ENCODE results near the gene MCM3AP. TPM values are rescaled to one million over a fixed set of nuclear protein-coding genes. Genes with fewer than 3 reads are reported as not detected.
A peak's percentile ranks its signal among the peaks of the same experiment; 100 is the strongest.

The MCM3AP gene
- total RNA-seq, 2 donors from 2014 or later, result 60.2 to 62.4 TPM

- intact Hi-C loops (cut with DNase I), result loop anchor here (10.0 kb wide), 2 partner anchors 111 to 341 kb away; no protein-coding TSS in a partner anchor
- peak; percentile 97 for DNase-seq (ENCODE audit: low spot score)
Measured at GRCh38 chr21:46285761-46286647, 593 bp upstream of the MCM3AP start, which contains the start of gene YBEY. TSS of gene YBEY (plus strand) at chr21:46286342. CDS start at chr21:46286914, 572 bp downstream.

DNA sequence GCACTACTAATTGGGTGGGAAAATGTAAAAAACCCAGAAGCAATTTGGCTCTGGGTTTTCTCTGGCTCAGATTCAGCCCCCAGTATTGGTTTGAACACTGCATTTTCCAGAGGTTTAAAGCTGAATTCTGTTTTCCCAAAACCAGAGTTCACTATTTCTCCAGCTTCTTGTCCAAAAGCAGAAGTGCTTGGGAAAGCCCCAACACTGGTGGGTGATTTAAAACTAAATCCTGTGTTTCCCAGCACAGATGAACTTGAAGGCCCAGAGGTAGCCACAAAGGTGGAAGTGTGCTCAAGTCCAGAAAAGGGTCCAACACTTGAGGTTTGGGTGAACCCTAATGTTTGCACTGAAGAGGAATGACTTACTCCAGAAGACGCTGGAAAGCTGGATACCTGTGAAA lies 678 bp downstream of the MCM3AP start:
- intact Hi-C loops (cut with DNase I), result loop anchor here (10.0 kb wide), 2 partner anchors 110 to 340 kb away; no protein-coding TSS in a partner anchor
- DNase-seq (ENCODE audit: low spot score), result no peak

DNA sequence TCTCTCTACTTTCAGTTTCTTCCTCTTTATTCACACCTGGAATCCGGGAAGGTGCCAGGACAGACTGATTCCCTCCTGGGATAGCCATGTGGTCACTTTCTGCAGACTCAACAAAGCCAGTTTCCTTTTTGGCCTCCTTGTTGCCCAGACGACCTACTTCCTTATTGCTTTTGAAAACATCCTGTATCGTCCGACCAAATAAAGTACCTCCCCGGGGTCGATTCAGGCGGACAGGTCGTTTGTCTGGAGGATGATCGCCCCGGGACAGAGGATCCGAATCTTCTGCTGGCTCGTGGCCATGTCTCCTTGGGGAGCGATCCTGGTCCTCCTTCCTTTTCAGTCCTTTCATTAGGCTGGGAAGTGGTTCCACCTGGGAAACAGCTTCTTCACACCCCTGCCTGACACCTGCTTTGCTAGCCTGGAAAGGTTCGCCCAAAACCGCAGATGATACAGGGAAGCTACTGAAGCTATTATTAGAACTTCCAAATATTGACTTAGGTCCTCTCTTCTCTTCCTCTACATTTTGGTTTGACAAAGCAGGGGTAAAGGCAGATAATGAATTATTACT lies 1.2 kb downstream of the MCM3AP start:
- no peak for DNase-seq (ENCODE audit: low spot score)
- intact Hi-C loops (cut with DNase I), result loop anchor here (10.0 kb wide), 2 partner anchors 109 to 339 kb away; no protein-coding TSS in a partner anchor

- intact Hi-C loops (cut with DNase I), result no loop called here
- no peak for DNase-seq (ENCODE audit: low spot score)
Measured at GRCh38 chr21:46274797-46275390, 10.5 kb downstream of the MCM3AP start.

- no peak for DNase-seq (ENCODE audit: low spot score)
- intact Hi-C loops (cut with DNase I), result no loop called here
Measured at GRCh38 chr21:46273341-46273740, 12.1 kb downstream of the MCM3AP start.

GRCh38 chr21:46269466-46269865 lies 15.9 kb downstream of the MCM3AP start:
- intact Hi-C loops (cut with DNase I), result no loop called here
- DNase-seq (ENCODE audit: low spot score), result no peak

DNA sequence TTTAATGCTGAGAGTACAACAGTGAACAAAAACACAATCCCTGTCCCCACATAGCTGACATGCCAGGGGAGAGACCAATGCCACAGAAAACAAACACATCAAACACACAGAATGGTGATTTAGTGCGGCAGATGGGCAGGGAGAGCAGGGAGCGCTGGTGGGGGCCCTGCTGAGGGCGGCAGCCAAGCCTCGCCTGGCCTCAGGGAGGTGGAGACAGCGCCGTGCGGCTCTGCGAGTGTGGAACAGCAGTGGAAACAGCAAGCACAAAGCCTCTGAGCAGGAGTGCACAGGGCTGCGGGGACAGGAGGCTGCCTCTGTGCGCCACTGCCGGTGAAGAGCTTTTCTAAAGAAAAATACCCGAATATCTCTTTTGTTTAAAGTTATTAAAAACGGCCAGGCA lies 17.0 kb downstream of the MCM3AP start:
- intact Hi-C loops (cut with DNase I), result no loop called here

DNA sequence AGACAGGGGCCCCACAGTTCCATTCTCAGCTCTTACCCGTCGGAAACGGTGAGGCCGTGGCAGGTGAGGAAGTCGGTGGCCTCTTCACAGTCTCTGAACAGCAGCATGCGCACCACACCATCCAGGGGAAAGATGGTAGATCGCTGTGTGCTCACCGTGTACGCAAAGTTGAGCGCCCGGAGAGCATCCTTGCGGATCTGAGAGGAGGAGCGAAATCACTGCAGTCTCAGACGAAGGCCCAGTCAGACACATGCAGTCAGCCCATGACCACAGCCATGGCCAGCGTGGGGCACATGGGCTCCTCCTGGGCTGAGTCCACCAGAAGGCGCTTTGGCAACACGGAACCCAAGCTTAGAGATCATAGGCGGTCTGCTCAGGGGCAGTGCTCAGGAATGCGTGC lies 18.5 kb downstream of the MCM3AP start:
- intact Hi-C loops (cut with DNase I), result no loop called here
- DNase-seq (ENCODE audit: low spot score), result no peak

More for the DNA sequence above, 17.0 kb downstream of the MCM3AP start:
- DNase-seq (ENCODE audit: low spot score), result no peak

DNA sequence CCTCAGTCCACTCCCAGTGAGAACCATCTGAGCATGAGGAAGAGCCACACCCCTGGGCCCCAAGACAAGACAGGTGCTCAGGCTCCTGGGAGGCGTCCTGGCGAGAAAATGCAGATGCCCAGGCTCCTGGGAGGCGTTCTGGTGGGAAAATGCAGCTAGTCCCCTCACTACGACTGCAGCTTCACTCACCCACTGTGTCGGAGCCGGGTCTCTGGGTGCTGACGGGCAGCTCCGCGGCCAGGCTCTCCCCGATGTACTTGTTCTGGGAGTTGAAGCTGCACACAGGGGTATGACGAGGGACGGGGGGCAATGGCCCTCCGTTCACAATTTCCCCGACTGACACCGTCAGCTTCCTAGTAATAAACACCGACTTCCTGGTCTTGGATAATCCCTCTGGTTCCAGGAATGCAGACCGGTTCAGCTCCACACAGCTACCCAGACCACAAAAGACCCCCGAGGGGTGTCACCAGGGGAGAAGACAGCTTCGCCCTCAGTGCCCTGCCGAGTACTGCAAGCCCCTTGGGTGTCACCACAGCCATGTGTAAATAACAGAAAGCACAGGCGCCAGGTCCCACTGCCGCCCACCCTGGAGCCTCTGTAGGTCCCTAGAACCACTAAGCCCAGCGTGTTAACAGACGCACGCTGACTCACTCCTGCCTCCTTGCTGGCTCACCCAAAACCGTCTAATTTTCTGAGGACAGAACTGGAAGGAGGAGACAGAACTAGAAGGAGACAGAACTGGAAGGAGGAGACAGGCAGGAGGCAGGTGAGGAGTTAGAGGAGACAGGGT lies 19.5 kb downstream of the MCM3AP start:
- intact Hi-C loops (cut with DNase I), result no loop called here
- DNase-seq (ENCODE audit: low spot score), result no peak

DNA sequence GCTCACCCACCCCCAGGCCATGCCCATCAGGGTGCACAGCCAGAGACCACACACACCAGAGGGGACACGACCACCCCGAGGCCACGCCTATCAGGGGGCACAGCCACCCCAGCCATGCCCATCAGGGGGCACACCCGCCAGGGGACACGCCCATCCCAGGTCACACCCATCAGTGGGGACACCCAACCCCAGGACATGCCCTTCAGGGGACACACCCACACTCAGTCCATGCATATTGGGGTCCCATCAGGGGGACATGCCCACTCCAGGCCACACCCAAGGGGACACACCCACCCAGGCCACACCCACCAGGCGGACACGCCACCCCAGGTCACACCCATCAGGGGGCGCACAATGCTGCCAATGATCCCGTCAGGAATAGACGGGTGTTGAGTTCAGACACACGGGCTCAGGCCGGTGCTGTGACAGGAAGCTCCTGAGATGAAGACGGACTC lies 20.7 kb downstream of the MCM3AP start:
- DNase-seq (ENCODE audit: low spot score), result no peak
- intact Hi-C loops (cut with DNase I), result no loop called here

DNA sequence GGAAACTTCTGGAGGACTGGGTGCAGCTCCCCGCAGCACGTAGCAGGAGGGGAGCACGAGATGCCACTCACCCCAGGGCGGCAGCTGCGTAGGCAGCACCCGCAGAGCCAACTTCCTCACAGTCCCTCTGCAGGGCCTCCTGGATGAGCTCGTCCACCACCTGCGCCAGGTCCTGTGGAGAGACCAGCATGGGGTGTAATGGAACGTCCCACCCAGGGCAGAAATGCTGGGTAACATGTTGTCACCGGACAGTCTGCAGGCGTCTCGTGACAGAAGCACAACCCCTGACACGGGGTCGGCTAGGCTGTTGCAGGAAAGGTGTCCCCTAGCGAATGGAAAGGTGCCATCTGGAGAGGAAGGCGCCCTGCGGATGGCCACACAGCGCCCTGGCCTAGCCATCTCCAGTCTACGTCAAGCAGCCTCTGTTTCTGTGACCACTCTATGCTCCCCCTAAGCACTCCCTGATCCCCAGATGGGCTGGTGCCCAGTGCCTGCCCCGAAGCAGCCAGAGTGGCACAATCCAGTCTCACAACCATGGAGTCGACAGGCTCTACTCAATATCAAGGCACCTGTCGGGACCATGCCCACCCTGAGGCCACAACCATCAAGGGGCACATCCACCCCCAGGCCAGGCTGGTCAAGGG lies 21.2 kb downstream of the MCM3AP start:
- no peak for DNase-seq (ENCODE audit: low spot score)

DNA sequence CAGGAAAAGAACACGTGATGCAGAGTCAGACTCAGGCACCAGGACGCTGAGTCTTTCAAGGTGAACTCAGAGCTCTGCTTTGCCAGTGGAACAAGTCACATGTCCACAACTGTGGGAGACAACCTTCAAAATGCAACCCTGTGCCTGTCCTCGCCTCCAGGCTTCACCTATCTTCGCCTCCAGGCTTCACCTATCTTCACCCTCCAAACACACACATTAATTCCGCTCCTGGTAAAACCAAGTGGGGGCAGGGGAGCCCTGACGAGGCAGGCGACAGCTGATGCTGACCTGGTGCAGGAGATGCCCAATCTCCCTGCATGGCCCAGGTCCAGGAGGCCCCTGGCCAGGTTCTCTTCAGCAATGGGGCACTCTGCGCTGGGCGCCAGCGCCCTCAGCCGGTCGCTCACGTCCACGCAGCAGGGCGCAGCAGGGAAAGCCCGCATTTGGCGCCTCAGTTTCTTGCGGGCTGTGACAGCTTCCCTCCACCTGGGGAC lies 28.9 kb downstream of the MCM3AP start:
- no peak for DNase-seq (ENCODE audit: low spot score)
- intact Hi-C loops (cut with DNase I), result no loop called here

More for the DNA sequence above, 21.2 kb downstream of the MCM3AP start:
- intact Hi-C loops (cut with DNase I), result no loop called here

- no peak for DNase-seq (ENCODE audit: low spot score)
- intact Hi-C loops (cut with DNase I), result no loop called here
Measured at GRCh38 chr21:46255758-46256337, 29.6 kb downstream of the MCM3AP start.

GRCh38 chr21:46255166-46255565 lies 30.2 kb downstream of the MCM3AP start:
- no peak for DNase-seq (ENCODE audit: low spot score)
- intact Hi-C loops (cut with DNase I), result no loop called here

GRCh38 chr21:46254208-46254975 lies 31.0 kb downstream of the MCM3AP start:
- intact Hi-C loops (cut with DNase I), result no loop called here
- DNase-seq (ENCODE audit: low spot score), result no peak

DNA sequence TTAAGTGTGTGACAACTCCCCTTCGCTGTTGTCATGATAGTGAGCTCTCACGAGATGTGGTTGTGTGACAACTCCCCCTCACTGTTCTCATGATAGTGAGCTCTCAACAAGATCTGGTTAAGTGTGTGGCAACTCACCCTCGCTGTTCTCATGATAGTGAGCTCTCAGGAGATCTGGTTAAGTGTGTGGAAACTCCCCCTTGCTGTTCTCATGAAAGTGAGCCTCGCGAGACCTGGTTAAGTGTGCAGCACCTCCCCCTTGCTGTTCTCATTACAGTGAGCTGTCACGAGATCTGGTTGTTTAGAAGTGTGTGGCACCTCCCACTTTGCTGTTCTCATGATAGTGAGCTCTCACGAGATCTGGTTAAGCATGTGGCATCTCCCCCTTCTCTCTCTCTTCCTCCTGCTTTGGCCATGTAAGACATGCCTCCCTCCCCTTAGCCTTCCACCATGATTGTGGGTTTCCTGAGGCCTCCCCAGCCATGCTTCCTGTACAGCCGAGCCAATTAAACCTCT lies 31.7 kb downstream of the MCM3AP start:
- intact Hi-C loops (cut with DNase I), result no loop called here
- no peak for DNase-seq (ENCODE audit: low spot score)

GRCh38 chr21:46252840-46253239 lies 32.6 kb downstream of the MCM3AP start:
- intact Hi-C loops (cut with DNase I), result no loop called here
- DNase-seq (ENCODE audit: low spot score), result no peak

Measured in posterior vena cava (tissue), 2 donors.